Measurements from ENCODE around the gene PSMA4.
A peak's percentile ranks its signal among the peaks of the same experiment; 100 is the strongest.
"Not testable (repeated sequence)": the region's sequence is repeated elsewhere in the genome, so short reads cannot be mapped to it uniquely, and the experiment has no call there.

The PSMA4 gene

DNA sequence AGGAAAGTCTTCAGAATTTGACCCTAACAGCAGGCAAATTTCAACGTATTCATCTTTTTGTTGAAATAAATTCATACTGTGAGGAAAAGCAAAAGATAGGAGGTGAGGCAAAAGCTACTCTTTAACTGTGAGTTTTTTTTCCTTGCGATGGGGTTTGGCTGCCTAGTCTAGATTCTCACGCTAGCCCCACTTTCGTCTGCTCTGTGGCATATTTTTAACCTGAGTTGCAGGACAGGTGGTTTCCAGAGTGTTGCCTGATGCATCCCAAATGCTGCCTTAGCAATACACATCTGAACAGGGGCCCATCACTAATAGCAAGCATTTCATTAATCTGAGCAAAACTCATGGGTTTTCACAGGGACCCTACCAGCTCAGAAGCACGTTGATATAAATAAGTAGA is 11.7 kb downstream of the PSMA4 start:
- no peak overlapping the region for H2AFZ ChIP-seq (ENCODE audit: low read depth)
- H3K4me2 ChIP-seq: peak overlapping the region; percentile 95
- H3K79me2 ChIP-seq (ENCODE audit: insufficient read depth, low read depth): peaks cover 10% of the 10 kb centered on the region; the same call in 1 of the 2 replicates
- peak overlapping the region; percentile 81; the same call in 1 of the 2 replicates for H3K9ac ChIP-seq
- H3K4me3 ChIP-seq (IDR thresholded peaks at IDR 0.05; ENCODE audit: insufficient read depth, low read depth, low read length): no peak overlapping the region
- peak overlapping the region; percentile 98 for H3K27ac ChIP-seq
- H4K20me1 ChIP-seq (ENCODE audit: insufficient read depth): no peaks in the 10 kb centered on the region
- TF ChIP-seq, protein P1, sequence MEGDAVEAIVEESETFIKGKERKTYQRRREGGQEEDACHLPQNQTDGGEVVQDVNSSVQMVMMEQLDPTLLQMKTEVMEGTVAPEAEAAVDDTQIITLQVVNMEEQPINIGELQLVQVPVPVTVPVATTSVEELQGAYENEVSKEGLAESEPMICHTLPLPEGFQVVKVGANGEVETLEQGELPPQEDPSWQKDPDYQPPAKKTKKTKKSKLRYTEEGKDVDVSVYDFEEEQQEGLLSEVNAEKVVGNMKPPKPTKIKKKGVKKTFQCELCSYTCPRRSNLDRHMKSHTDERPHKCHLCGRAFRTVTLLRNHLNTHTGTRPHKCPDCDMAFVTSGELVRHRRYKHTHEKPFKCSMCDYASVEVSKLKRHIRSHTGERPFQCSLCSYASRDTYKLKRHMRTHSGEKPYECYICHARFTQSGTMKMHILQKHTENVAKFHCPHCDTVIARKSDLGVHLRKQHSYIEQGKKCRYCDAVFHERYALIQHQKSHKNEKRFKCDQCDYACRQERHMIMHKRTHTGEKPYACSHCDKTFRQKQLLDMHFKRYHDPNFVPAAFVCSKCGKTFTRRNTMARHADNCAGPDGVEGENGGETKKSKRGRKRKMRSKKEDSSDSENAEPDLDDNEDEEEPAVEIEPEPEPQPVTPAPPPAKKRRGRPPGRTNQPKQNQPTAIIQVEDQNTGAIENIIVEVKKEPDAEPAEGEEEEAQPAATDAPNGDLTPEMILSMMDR (conservative IDR thresholded peaks at IDR 0.05; ENCODE audit: low read depth, low read length): no peak
- H3K4me1 ChIP-seq (ENCODE audit: low read depth, poor library complexity, severe bottlenecking): peaks cover 89% of the 10 kb centered on the region
- H3K27me3 ChIP-seq (ENCODE audit: insufficient read depth, low read depth): no peaks in the 10 kb centered on the region
- peaks cover 19% of the 10 kb centered on the region for H3K36me3 ChIP-seq (ENCODE audit: insufficient read depth)

DNA sequence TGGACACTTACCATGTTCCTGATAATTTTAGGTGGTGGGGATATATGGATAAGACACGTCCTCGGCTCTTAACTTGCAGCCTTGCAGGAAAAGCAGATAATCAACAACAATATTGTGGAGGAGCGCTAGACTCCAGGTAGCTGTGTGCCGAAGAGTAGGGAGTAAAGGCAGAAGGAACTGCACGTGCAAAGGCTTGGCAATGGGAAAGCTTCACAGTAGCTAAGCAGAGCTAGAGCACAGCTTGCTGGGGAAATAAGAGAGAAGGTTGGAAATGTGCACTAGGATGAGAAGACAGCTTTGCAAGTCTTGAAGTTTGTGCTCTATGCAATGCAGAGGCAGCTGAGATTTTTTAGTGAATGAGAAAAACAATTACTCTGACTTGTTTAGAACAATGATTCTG is 12.4 kb downstream of the PSMA4 start:
- Histone ChIP-seq H2AFZ (ENCODE audit: low read depth) (peak overlapping the region; percentile 17; the same call in 1 of the 2 replicates), H3K79me2 (ENCODE audit: insufficient read depth, low read depth) (peaks cover 3% of the 10 kb centered on the region; the same call in 1 of the 2 replicates), H3K9ac (peak overlapping the region; percentile 81; the same call in 1 of the 2 replicates), H4K20me1 (ENCODE audit: insufficient read depth) (no peaks in the 10 kb centered on the region), H3K4me2 (peak overlapping the region; percentile 95), H3K27ac (peak overlapping the region; percentile 98), H3K27me3 (ENCODE audit: insufficient read depth, low read depth) (no peaks in the 10 kb centered on the region), H3K36me3 (ENCODE audit: insufficient read depth) (peaks cover 15% of the 10 kb centered on the region), H3K4me1 (ENCODE audit: low read depth, poor library complexity, severe bottlenecking) (peaks cover 82% of the 10 kb centered on the region), H3K4me3 (IDR thresholded peaks at IDR 0.05; ENCODE audit: insufficient read depth, low read depth, low read length) (no peak overlapping the region)
- TF ChIP-seq, protein P1 (conservative IDR thresholded peaks at IDR 0.05; ENCODE audit: low read depth, low read length): no peak

DNA sequence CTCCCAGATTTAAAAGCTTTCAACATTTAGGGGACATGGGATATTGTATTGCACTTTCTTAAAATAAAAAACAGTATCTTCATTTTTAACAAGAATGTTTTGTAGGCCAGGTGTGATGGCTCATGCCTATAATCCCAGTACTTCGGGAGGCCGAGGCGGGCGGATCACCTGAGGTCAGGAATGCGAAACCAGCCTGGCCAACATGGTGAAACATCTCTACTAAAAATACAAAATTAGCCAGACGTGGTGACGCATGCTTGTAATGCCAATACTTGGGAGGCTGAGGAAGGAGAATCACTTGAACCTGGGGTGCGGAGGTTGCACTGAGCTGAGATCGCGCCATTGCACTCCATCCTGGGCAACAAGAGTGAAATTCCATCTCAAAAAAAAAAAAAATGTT is 20.0 kb downstream of the PSMA4 start:
- not testable (repeated sequence) for H3K36me3 ChIP-seq (ENCODE audit: insufficient read depth); H3K4me3 ChIP-seq (IDR thresholded peaks at IDR 0.05; ENCODE audit: insufficient read depth, low read depth, low read length); H2AFZ ChIP-seq (ENCODE audit: low read depth); H3K9ac ChIP-seq; H3K27ac ChIP-seq; H3K79me2 ChIP-seq (ENCODE audit: insufficient read depth, low read depth); H4K20me1 ChIP-seq (ENCODE audit: insufficient read depth); H3K27me3 ChIP-seq (ENCODE audit: insufficient read depth, low read depth); H3K4me2 ChIP-seq
- H3K4me1 ChIP-seq (ENCODE audit: low read depth, poor library complexity, severe bottlenecking): peaks cover 19% of the 10 kb centered on the region

DNA sequence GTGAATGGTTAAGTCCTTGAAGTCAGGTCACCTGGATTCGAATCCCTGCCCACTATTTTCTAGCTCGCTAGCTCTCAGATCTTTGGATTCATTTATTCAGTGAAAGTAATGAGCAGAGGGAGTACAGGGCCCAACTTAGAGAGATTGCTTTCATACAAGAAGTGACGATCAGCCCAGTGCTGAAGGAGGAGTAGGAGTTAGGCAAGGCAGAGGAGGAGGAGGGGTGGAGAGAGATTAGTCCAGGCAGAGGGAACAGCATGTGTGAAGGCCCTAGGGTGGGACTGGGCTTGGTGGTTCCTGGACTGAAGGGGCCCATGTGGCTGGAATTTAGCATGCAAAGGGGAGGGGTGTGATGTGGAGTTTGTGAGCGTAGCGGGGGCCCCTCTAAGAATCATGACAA is 21.2 kb downstream of the PSMA4 start:
- Histone ChIP-seq H3K27ac (no peak overlapping the region), H3K79me2 (ENCODE audit: insufficient read depth, low read depth) (peaks cover 9% of the 10 kb centered on the region), H4K20me1 (ENCODE audit: insufficient read depth) (no peaks in the 10 kb centered on the region), H3K9ac (no peak overlapping the region), H3K36me3 (ENCODE audit: insufficient read depth) (no peaks in the 10 kb centered on the region), H3K4me3 (IDR thresholded peaks at IDR 0.05; ENCODE audit: insufficient read depth, low read depth, low read length) (no peak overlapping the region), H2AFZ (ENCODE audit: low read depth) (no peak overlapping the region), H3K4me2 (no peak overlapping the region), H3K27me3 (ENCODE audit: insufficient read depth, low read depth) (no peaks in the 10 kb centered on the region), H3K4me1 (ENCODE audit: low read depth, poor library complexity, severe bottlenecking) (peaks cover 13% of the 10 kb centered on the region)
- TF ChIP-seq, protein P1 (conservative IDR thresholded peaks at IDR 0.05; ENCODE audit: low read depth, low read length): no peak

DNA sequence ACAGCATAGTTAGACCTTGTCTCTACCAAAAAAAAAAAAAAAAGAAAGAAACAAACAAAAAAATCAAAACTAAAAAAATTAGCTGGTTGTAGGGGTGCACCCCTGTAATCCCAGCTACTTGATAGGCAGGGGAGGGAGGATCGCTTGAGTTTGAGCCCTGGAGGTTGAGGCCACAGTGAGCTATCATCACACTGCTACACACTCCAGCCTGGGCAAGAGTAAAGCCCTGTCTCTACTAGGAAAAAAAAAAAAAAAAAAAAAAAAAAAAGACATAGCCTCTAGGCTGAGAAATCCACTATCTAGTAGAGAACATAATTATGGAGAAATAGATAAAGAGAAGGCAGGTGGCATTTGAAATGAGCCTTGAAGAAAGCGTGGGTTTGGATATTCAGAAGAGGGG is 22.8 kb downstream of the PSMA4 start:
- Histone ChIP-seq H3K9ac (no peak overlapping the region), H3K4me1 (ENCODE audit: low read depth, poor library complexity, severe bottlenecking) (peaks cover 23% of the 10 kb centered on the region), H3K4me3 (IDR thresholded peaks at IDR 0.05; ENCODE audit: insufficient read depth, low read depth, low read length) (no peak overlapping the region), H3K27me3 (ENCODE audit: insufficient read depth, low read depth) (no peaks in the 10 kb centered on the region), H3K79me2 (ENCODE audit: insufficient read depth, low read depth) (peaks cover 25% of the 10 kb centered on the region), H4K20me1 (ENCODE audit: insufficient read depth) (no peaks in the 10 kb centered on the region), H2AFZ (ENCODE audit: low read depth) (no peak overlapping the region), H3K27ac (no peak overlapping the region), H3K36me3 (ENCODE audit: insufficient read depth) (no peaks in the 10 kb centered on the region), H3K4me2 (no peak overlapping the region)
- TF ChIP-seq, protein P1 (conservative IDR thresholded peaks at IDR 0.05; ENCODE audit: low read depth, low read length): no peak

Measured in KMS-11 (cell line).